Fibroblast of pulmonary artery (primary cell): ENCODE results near the gene GGN.
A peak's percentile ranks its signal among the peaks of the same experiment; 100 is the strongest.

Experiments
- DNase-seq: peaks from one replicate; pipeline ENCODE4 v3.0.0-alpha.2; 2010; ENCODE audit warnings: low read depth
- H3K4me3 ChIP-seq: replicated peaks from 2 replicates; pipeline ENCODE4 v1.5.1; 2011; ENCODE audit warnings: low read depth, mild to moderate bottlenecking, control low read depth, low read length, moderate library complexity
- CTCF ChIP-seq: IDR thresholded peaks from 2 replicates; pipeline ENCODE4 v1.5.1; 2011; ENCODE audit warnings: mild to moderate bottlenecking, control low read depth, low read length, inconsistent platforms; ENCODE audit errors: missing control alignments

Gene GGN

GRCh38 chr19:38391911-38392464, 4.2 kb upstream of the GGN start:
- TF ChIP-seq CTCF = no peak
- no peak for DNase-seq
- H3K4me3 ChIP-seq = no peak overlapping the region

GRCh38 chr19:38389957-38390924, 2.4 kb upstream of the GGN start:
- no peak for TF ChIP-seq CTCF
- peak overlapping the region; percentile 90 for H3K4me3 ChIP-seq
- no peak for DNase-seq

- peak; percentile 85 for DNase-seq
- no peak for TF ChIP-seq CTCF
- H3K4me3 ChIP-seq = peak overlapping the region; percentile 90
These were observed 1.5 kb upstream of the GGN start for GRCh38 chr19:38389101-38389925.

GRCh38 chr19:38388349-38389100, 691 bp upstream of the GGN start, which contains the start of gene SPRED3:
Gene SPRED3, plus strand, starts transcription at chr19:38388697. Its CDS starts 1,606 bp downstream, at chr19:38390303.
- DNase-seq = no peak
- H3K4me3 ChIP-seq = peak within 1 kb of the TSS; percentile 90
- no peak for TF ChIP-seq CTCF

GRCh38 chr19:38386971-38387549, 774 bp downstream of the GGN start:
- no peak for TF ChIP-seq CTCF
- peak overlapping the region; percentile 90 for H3K4me3 ChIP-seq
- no peak for DNase-seq

- no peak for DNase-seq
- no peak for TF ChIP-seq CTCF
- no peak overlapping the region for H3K4me3 ChIP-seq
These were observed 1.4 kb downstream of the GGN start for GRCh38 chr19:38386300-38386970.
